ENCODE data around the gene RNASE13.

The RNASE13 gene

DNA sequence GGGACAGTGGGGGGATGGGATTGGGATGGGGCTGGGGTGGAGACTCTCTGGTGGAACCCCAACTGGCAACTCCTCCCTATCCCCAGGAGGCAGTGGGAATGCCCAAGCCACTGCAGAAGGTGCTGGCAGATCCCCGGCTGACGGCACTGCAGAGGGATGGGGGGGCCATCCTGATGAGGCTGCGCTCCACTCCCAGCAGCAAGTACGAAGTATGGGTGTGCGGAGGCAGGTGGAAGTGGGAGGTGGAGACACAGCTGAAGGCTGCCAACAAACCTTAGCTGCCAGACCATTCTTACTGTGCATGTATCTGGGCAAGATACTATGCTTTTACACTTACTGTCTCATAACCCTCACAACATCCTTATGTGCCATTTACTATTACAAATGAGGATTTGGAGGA, 43.7 kb upstream of the RNASE13 start:
- Histone ChIP-seq H2BK15ac (replicated peaks; ENCODE audit: low read depth) (no peak overlapping the region), H3K4ac (ENCODE audit: low read depth, low read length) (no peak overlapping the region), H3K4me1 (ENCODE audit: control insufficient read depth, low read depth, low read length) (no peaks in the 10 kb centered on the region), H3K4me3 (ENCODE audit: low read length) (no peak overlapping the region), H4K8ac (ENCODE audit: low read depth, low read length) (no peak overlapping the region), H3K27me3 (ENCODE audit: insufficient read depth, low read length, poor library complexity) (no peaks in the 10 kb centered on the region), H3K79me1 (ENCODE audit: low read length) (peaks cover under 1% of the 10 kb centered on the region), H3K9ac (ENCODE audit: low read length) (no peak overlapping the region), H3K56ac (ENCODE audit: low read length) (no peak overlapping the region), H3K23ac (ENCODE audit: low read length) (no peak overlapping the region), H3K18ac (ENCODE audit: low read length) (no peak overlapping the region), H2AK5ac (ENCODE audit: low read length) (no peak overlapping the region), H2BK120ac (ENCODE audit: low read depth, low read length) (no peak overlapping the region), H4K5ac (ENCODE audit: low read length) (no peak overlapping the region), H3K4me2 (ENCODE audit: low read length) (no peak overlapping the region), H3K27ac (ENCODE audit: low read depth, low read length) (no peak overlapping the region), H3K79me2 (ENCODE audit: control insufficient read depth, insufficient read depth, low read length) (no peaks in the 10 kb centered on the region), H3K36me3 (ENCODE audit: control insufficient read depth, insufficient read depth, low read length) (peaks cover 31% of the 10 kb centered on the region), H2BK5ac (ENCODE audit: low read length) (no peak overlapping the region)
- WGBS (ENCODE audit: extremely low coverage, insufficient coverage, low lambda C conversion rate), result no CpG with 5 or more reads among the region's 5 CpGs
- DNase-seq, result no peak

DNA sequence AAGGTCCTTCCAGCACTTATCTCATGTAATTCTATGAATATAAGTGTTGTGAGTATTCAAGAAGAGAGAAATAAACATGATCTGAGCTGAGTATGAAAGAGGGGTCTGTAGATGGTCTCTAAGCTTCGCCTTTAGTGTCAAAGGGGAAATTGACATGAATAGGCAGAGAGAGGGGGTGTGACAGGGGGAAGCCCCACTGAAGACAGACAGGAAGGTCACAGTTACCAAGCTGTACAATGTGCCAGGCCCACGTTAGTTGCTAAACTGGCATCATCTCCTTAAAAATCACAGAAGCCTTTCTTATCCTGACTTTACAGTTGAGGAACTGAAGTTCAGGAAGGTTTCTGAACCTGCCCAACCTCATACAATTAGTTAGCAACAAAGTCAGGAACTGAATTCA, 43.1 kb upstream of the RNASE13 start:
- Histone ChIP-seq H3K79me1 (ENCODE audit: low read length) (peaks cover 5% of the 10 kb centered on the region), H3K56ac (ENCODE audit: low read length) (no peak overlapping the region), H3K79me2 (ENCODE audit: control insufficient read depth, insufficient read depth, low read length) (peaks cover 1% of the 10 kb centered on the region), H4K8ac (ENCODE audit: low read depth, low read length) (no peak overlapping the region), H3K4me1 (ENCODE audit: control insufficient read depth, low read depth, low read length) (no peaks in the 10 kb centered on the region), H2BK5ac (ENCODE audit: low read length) (no peak overlapping the region), H3K4me2 (ENCODE audit: low read length) (no peak overlapping the region), H2BK120ac (ENCODE audit: low read depth, low read length) (no peak overlapping the region), H3K4me3 (ENCODE audit: low read length) (no peak overlapping the region), H3K9ac (ENCODE audit: low read length) (no peak overlapping the region), H3K36me3 (ENCODE audit: control insufficient read depth, insufficient read depth, low read length) (peaks cover 30% of the 10 kb centered on the region), H3K27me3 (ENCODE audit: insufficient read depth, low read length, poor library complexity) (no peaks in the 10 kb centered on the region), H3K23ac (ENCODE audit: low read length) (no peak overlapping the region), H2AK5ac (ENCODE audit: low read length) (no peak overlapping the region), H3K27ac (ENCODE audit: low read depth, low read length) (no peak overlapping the region), H3K18ac (ENCODE audit: low read length) (no peak overlapping the region), H2BK15ac (replicated peaks; ENCODE audit: low read depth) (no peak overlapping the region), H4K5ac (ENCODE audit: low read length) (no peak overlapping the region), H3K4ac (ENCODE audit: low read depth, low read length) (no peak overlapping the region)
- no peak for DNase-seq
- WGBS (ENCODE audit: extremely low coverage, insufficient coverage, low lambda C conversion rate), result no CpG with 5 or more reads among the region's 2 CpGs

DNA sequence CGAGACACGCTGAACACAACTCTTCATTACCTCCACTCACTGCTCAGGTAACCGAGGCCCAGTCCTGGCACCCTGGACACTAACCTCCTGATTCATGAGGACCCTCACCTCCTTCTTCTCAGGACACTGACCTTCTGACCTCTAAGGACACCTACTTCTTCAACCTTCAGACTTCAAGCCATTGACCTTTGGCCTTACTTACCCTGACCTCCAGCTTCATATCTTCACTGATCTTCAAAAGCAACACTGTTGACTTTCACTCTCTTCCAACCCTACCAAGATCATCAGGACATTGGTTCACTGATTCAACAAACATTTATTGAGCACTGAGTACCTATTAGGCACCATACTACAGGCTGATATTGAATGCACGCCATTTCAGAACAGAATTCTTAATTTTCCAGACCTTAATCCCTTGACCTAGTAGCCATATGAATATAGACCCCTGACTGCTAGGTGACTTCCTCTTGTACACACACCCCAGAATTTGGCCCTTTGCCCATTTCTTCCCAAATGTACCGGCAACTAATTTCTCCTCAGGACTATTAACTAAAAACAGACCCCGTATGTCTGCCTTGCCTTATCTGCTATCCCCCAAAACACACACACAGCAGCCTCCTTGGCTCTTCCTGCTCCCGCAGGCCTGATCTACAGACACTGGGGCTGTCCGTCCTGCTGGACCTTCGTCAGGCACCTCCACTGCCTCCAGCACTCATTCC, 41.3 kb upstream of the RNASE13 start:
- H3K18ac ChIP-seq (ENCODE audit: low read length), result no peak overlapping the region
- H3K4me3 ChIP-seq (ENCODE audit: low read length), result no peak overlapping the region
- no CpG with 5 or more reads among the region's 9 CpGs for WGBS (ENCODE audit: extremely low coverage, insufficient coverage, low lambda C conversion rate)
- H3K23ac ChIP-seq (ENCODE audit: low read length), result no peak overlapping the region
- no peak overlapping the region for H3K9ac ChIP-seq (ENCODE audit: low read length)
- H3K79me1 ChIP-seq (ENCODE audit: low read length), result peaks cover 8% of the 10 kb centered on the region
- no peak overlapping the region for H2BK5ac ChIP-seq (ENCODE audit: low read length)
- H3K4ac ChIP-seq (ENCODE audit: low read depth, low read length), result no peak overlapping the region
- peaks cover 3% of the 10 kb centered on the region for H3K79me2 ChIP-seq (ENCODE audit: control insufficient read depth, insufficient read depth, low read length)
- no peak overlapping the region for H3K56ac ChIP-seq (ENCODE audit: low read length)
- H3K27ac ChIP-seq (ENCODE audit: low read depth, low read length), result no peak overlapping the region
- H2BK120ac ChIP-seq (ENCODE audit: low read depth, low read length), result no peak overlapping the region
- H2AK5ac ChIP-seq (ENCODE audit: low read length), result no peak overlapping the region
- H3K27me3 ChIP-seq (ENCODE audit: insufficient read depth, low read length, poor library complexity), result no peaks in the 10 kb centered on the region
- no peak overlapping the region for H4K8ac ChIP-seq (ENCODE audit: low read depth, low read length)
- peaks cover 23% of the 10 kb centered on the region for H3K36me3 ChIP-seq (ENCODE audit: control insufficient read depth, insufficient read depth, low read length)
- no peak overlapping the region for H4K5ac ChIP-seq (ENCODE audit: low read length)
- no peak for DNase-seq
- peaks cover 4% of the 10 kb centered on the region for H3K4me1 ChIP-seq (ENCODE audit: control insufficient read depth, low read depth, low read length)
- no peak overlapping the region for H2BK15ac ChIP-seq (replicated peaks; ENCODE audit: low read depth)
- H3K4me2 ChIP-seq (ENCODE audit: low read length), result no peak overlapping the region

DNA sequence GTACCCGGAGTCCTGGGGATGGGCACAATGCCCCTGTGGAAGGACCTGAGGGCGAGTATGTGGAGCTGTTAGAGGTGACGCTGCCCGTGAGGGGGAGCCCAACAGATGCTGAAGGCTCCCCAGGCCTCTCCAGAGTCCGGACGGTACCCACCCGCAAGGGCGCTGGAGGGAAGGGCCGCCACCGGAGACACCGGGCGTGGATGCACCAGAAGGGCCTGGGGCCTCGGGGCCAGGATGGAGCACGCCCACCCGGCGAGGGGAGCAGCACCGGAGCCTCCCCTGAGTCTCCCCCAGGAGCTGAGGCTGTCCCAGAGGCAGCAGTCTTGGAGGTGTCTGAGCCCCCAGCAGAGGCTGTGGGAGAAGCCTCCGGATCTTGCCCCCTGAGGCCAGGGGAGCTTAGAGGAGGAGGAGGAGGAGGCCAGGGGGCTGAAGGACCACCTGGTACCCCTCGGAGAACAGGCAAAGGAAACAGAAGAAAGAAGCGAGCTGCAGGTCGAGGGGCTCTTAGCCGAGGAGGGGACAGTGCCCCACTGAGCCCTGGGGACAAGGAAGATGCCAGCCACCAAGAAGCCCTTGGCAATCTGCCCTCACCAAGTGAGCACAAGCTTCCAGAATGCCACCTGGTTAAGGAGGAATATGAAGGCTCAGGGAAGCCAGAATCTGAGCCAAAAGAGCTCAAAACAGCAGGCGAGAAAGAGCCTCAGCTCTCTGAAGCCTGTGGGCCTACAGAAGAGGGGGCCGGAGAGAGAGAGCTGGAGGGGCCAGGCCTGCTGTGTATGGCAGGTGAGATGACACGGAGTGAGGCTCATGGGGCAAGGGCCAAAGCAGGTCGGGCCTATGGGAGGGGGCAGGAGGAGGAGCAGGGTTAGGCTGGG, 40.0 kb upstream of the RNASE13 start:
- WGBS (ENCODE audit: extremely low coverage, insufficient coverage, low lambda C conversion rate), result no CpG with 5 or more reads among the region's 26 CpGs
- no peak overlapping the region for H3K27ac ChIP-seq (ENCODE audit: low read depth, low read length)
- no peak overlapping the region for H2BK120ac ChIP-seq (ENCODE audit: low read depth, low read length)
- no peak overlapping the region for H2BK15ac ChIP-seq (replicated peaks; ENCODE audit: low read depth)
- no peak overlapping the region for H4K8ac ChIP-seq (ENCODE audit: low read depth, low read length)
- no peak overlapping the region for H3K4ac ChIP-seq (ENCODE audit: low read depth, low read length)
- peaks cover 4% of the 10 kb centered on the region for H3K4me1 ChIP-seq (ENCODE audit: control insufficient read depth, low read depth, low read length)
- H3K23ac ChIP-seq (ENCODE audit: low read length), result no peak overlapping the region
- H3K27me3 ChIP-seq (ENCODE audit: insufficient read depth, low read length, poor library complexity), result no peaks in the 10 kb centered on the region
- no peak overlapping the region for H3K56ac ChIP-seq (ENCODE audit: low read length)
- no peak overlapping the region for H3K18ac ChIP-seq (ENCODE audit: low read length)
- H3K4me3 ChIP-seq (ENCODE audit: low read length), result no peak overlapping the region
- H3K79me2 ChIP-seq (ENCODE audit: control insufficient read depth, insufficient read depth, low read length), result peaks cover 3% of the 10 kb centered on the region
- no peak overlapping the region for H3K9ac ChIP-seq (ENCODE audit: low read length)
- H4K5ac ChIP-seq (ENCODE audit: low read length), result no peak overlapping the region
- H3K79me1 ChIP-seq (ENCODE audit: low read length), result peaks cover 8% of the 10 kb centered on the region
- no peak overlapping the region for H2BK5ac ChIP-seq (ENCODE audit: low read length)
- H3K4me2 ChIP-seq (ENCODE audit: low read length), result no peak overlapping the region
- no peak overlapping the region for H2AK5ac ChIP-seq (ENCODE audit: low read length)
- peaks cover 20% of the 10 kb centered on the region for H3K36me3 ChIP-seq (ENCODE audit: control insufficient read depth, insufficient read depth, low read length)
- DNase-seq, result no peak

DNA sequence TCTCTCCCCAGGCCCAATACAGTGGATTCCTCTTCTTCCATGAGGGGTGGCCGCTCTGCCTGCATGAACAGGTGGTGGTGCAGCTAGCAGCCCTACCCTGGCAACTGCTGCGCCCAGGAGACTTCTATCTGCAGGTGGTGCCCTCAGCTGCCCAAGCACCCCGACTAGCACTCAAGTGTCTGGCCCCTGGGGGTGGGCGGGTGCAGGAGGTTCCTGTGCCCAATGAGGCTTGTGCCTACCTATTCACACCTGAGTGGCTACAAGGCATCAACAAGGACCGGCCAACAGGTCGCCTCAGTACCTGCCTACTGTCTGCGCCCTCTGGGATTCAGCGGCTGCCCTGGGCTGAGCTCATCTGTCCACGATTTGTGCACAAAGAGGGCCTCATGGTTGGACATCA, 39.3 kb upstream of the RNASE13 start:
- no peak overlapping the region for H2BK15ac ChIP-seq (replicated peaks; ENCODE audit: low read depth)
- no peak overlapping the region for H3K4ac ChIP-seq (ENCODE audit: low read depth, low read length)
- H2AK5ac ChIP-seq (ENCODE audit: low read length), result no peak overlapping the region
- H3K79me2 ChIP-seq (ENCODE audit: control insufficient read depth, insufficient read depth, low read length), result peaks cover 3% of the 10 kb centered on the region
- no peak overlapping the region for H4K5ac ChIP-seq (ENCODE audit: low read length)
- H3K18ac ChIP-seq (ENCODE audit: low read length), result no peak overlapping the region
- DNase-seq, result no peak
- H3K4me2 ChIP-seq (ENCODE audit: low read length), result no peak overlapping the region
- H3K36me3 ChIP-seq (ENCODE audit: control insufficient read depth, insufficient read depth, low read length), result peaks cover 17% of the 10 kb centered on the region
- H3K9ac ChIP-seq (ENCODE audit: low read length), result no peak overlapping the region
- no peaks in the 10 kb centered on the region for H3K27me3 ChIP-seq (ENCODE audit: insufficient read depth, low read length, poor library complexity)
- no peak overlapping the region for H3K56ac ChIP-seq (ENCODE audit: low read length)
- no peak overlapping the region for H3K27ac ChIP-seq (ENCODE audit: low read depth, low read length)
- no CpG with 5 or more reads among the region's 9 CpGs for WGBS (ENCODE audit: extremely low coverage, insufficient coverage, low lambda C conversion rate)
- peaks cover 4% of the 10 kb centered on the region for H3K4me1 ChIP-seq (ENCODE audit: control insufficient read depth, low read depth, low read length)
- no peak overlapping the region for H2BK5ac ChIP-seq (ENCODE audit: low read length)
- no peak overlapping the region for H2BK120ac ChIP-seq (ENCODE audit: low read depth, low read length)
- no peak overlapping the region for H3K23ac ChIP-seq (ENCODE audit: low read length)
- H4K8ac ChIP-seq (ENCODE audit: low read depth, low read length), result no peak overlapping the region
- H3K4me3 ChIP-seq (ENCODE audit: low read length), result no peak overlapping the region
- peaks cover 8% of the 10 kb centered on the region for H3K79me1 ChIP-seq (ENCODE audit: low read length)
